Kidney (tissue), 14 donors: ENCODE data around the gene ENTHD1. TPM values are rescaled to one million over a fixed set of nuclear protein-coding genes. Genes with fewer than 3 reads are reported as not detected.

Experiments used
- DNase-seq, 5 donors: peaks; one replicate each; pipeline ENCODE4 v3.0.0-alpha.2; 2013 to 2020
- FAIRE-seq: peaks from 2 replicates; lab custom pipeline; 2012; peaks lifted over from hg19 to GRCh38; lab: Jason Lieb, UNC
- H3K27ac ChIP-seq, 2 donors: one replicate each; pipeline ENCODE4 v1.7.0; 2013; ENCODE audit warnings: low read depth in 2 of 2, low read length in 2 of 2, inconsistent platforms in 1 of 2
- H3K27me3 ChIP-seq: one replicate; pipeline ENCODE4 v1.7.1; 2013; ENCODE audit warnings: low read length, inconsistent platforms; ENCODE audit not compliant: control insufficient read depth, insufficient read depth
- H3K36me3 ChIP-seq, 3 donors: one replicate each; pipeline versions ENCODE4 v1.7.0 to v1.7.1; 2013; ENCODE audit warnings: low read length in 3 of 3, control low read depth in 1 of 3, inconsistent platforms in 1 of 3; ENCODE audit not compliant: insufficient read depth in 3 of 3, control insufficient read depth in 2 of 3
- H3K4me1 ChIP-seq, 3 donors: one replicate each; pipeline versions ENCODE4 v1.7.0 to v1.7.1; 2013; ENCODE audit warnings: low read length in 3 of 3, inconsistent platforms in 1 of 3, low read depth in 1 of 3; ENCODE audit not compliant: control insufficient read depth in 2 of 3, insufficient read depth in 2 of 3
- H3K4me3 ChIP-seq, 3 donors: one replicate each; pipeline versions ENCODE4 v1.7.0 to v1.8.1; 2013; ENCODE audit warnings: low read length in 3 of 3, control low read depth in 1 of 3, inconsistent platforms in 1 of 3
- H3K9ac ChIP-seq, 3 donors: one replicate each; pipeline versions ENCODE4 v1.7.0 to v1.7.1; 2013; ENCODE audit warnings: low read length in 3 of 3, control low read depth in 1 of 3, inconsistent platforms in 1 of 3
- H3K9me3 ChIP-seq, 3 donors: one replicate each; pipeline versions ENCODE4 v1.7.0 to v1.7.1; 2013; ENCODE audit warnings: low read length in 3 of 3, control low read depth in 1 of 3, inconsistent platforms in 1 of 3; ENCODE audit not compliant: control insufficient read depth in 2 of 3, insufficient read depth in 1 of 3
- intact Hi-C: fragments of 100-400 bp; cut with DNase I; formaldehyde crosslinking; loops from one replicate; pipeline ENCODE4 v1.11.1; 2022
- polyA plus RNA-seq: library from polyadenylated mRNA; stranded (reverse); fragments of 350-450 nt; fragmentation: Illumina TruSeq; extraction: RNeasy Lipid Tissue Mini Kit (QIAGEN cat#74804); gene quantifications from one replicate; pipeline ENCODE4 v1.2.3, GENCODE V29; 2014; ENCODE audit warnings: low read depth, low replicate concordance; ENCODE audit not compliant: insufficient read depth
- total RNA-seq: library from RNA; stranded (reverse); fragmentation: NEBNext Ultra II Directional; extraction: Animal tissue kit (Norgen Biotek cat#: 25700); gene quantifications from one replicate; pipeline ENCODE4 v1.2.1, GENCODE V29; 2021
- TF ChIP-seq, protein P1 (sequence below): IDR thresholded peaks from 3 replicates; pipeline ENCODE4 v1.5.1; 2012; ENCODE audit warnings: mild to moderate bottlenecking, moderate library complexity, borderline replicate concordance; ENCODE audit not compliant: insufficient read depth; ENCODE audit errors: extremely low read depth
- donor health status: control.
- donor health status: control.
- donor health status: control.
- donor health status: control.
- donor health status: control.
- donor health status: DM: yes; HTN: yes; CAD: no.
- donor health status: Normal renal cell carcinoma (clear cell type).

Gene ENTHD1
- total and polyA plus RNA-seq, 2 donors from 2014 or later = not detected

DNA sequence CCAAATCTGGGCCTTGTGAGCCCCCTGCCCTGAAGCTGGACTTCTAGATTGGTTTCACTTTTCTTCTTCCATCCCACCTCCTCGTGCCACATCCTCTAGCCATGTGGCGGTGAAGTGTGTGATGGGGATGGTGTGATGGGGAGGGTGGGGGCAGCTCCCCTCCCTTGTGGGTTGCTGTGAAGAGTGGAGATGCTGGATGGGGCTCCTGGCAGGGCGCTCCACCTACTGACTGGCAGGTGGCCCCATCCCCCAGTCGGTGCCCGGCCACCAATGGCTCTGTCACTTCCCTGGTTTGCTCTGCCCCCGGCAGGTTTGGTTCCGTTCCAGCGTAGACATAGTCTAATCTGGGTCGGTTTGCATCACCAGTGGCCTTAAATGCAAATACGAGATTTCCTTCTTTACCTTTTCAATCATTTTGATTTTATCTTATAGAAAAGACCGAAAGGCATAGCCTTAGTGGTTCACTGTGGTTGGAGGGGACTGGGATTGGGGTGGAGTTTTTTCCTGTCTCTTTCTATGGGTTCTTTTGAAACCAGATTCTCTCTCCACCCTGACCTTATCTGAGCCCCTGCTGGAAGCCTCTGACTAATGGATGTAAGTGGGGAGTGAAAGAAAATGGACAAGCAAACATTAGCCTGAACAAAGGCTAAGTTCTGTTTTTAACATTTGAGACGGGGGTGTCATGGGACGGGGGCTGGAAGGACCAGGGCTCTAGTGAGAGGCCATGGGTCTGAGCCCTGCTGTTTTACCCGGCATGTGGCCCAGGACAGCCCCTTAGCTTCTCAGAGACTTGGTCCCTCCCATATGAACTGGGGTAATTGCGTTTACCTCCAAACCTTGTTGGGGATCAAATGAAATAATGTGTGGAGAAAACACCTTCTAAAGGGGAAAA, 173.8 kb downstream of the ENTHD1 start:
- TF ChIP-seq, protein P1, sequence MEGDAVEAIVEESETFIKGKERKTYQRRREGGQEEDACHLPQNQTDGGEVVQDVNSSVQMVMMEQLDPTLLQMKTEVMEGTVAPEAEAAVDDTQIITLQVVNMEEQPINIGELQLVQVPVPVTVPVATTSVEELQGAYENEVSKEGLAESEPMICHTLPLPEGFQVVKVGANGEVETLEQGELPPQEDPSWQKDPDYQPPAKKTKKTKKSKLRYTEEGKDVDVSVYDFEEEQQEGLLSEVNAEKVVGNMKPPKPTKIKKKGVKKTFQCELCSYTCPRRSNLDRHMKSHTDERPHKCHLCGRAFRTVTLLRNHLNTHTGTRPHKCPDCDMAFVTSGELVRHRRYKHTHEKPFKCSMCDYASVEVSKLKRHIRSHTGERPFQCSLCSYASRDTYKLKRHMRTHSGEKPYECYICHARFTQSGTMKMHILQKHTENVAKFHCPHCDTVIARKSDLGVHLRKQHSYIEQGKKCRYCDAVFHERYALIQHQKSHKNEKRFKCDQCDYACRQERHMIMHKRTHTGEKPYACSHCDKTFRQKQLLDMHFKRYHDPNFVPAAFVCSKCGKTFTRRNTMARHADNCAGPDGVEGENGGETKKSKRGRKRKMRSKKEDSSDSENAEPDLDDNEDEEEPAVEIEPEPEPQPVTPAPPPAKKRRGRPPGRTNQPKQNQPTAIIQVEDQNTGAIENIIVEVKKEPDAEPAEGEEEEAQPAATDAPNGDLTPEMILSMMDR = no peak
- H3K9me3 ChIP-seq = no peaks in the 10 kb centered on the region
- no peaks in the 10 kb centered on the region for H3K36me3 ChIP-seq
- peak in 1 of 5 donors; percentile 13 for DNase-seq
- intact Hi-C loops = no loop called here
- H3K4me3 ChIP-seq = no peak overlapping the region
- H3K27ac ChIP-seq = no peak overlapping the region
- no peaks in the 10 kb centered on the region for H3K4me1 ChIP-seq
- H3K27me3 ChIP-seq = no peaks in the 10 kb centered on the region
- no peak for FAIRE-seq
- H3K9ac ChIP-seq = no peak overlapping the region

DNA sequence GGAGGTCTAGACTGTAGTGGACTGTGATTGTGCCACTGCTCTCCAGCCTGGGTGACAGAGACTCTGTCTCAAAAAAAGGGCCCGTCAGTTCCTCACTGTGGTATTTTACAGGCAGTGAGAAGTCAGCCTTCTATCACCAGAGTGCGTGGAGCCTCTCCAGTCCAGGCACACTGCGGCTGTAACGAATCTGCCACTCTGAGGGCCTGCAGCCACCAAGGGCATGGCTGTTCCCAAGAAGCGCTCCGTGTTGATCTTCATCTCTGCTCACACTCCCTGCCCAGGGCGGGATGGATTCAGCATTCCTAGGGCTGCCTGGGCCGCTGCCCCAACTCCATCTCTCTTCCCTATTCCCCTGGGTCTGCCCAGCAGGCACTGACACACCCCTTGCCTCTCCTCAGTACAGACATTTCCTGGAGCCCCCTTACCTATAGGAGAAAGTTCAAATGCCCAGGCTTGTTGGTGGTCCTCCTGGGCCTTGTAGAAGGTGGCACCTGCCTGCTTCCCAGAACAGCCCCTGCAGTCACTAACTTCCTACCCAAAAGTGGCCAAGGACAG, 174.6 kb downstream of the ENTHD1 start:
- Histone ChIP-seq H3K27ac (no peak overlapping the region), H3K36me3 (no peaks in the 10 kb centered on the region), H3K4me1 (no peaks in the 10 kb centered on the region), H3K27me3 (no peaks in the 10 kb centered on the region), H3K9me3 (no peaks in the 10 kb centered on the region), H3K9ac (no peak overlapping the region), H3K4me3 (no peak overlapping the region)
- no peak for FAIRE-seq
- DNase-seq = peak in 1 of 5 donors; percentile 16
- intact Hi-C loops = no loop called here
- TF ChIP-seq, protein P1 = no peak

DNA sequence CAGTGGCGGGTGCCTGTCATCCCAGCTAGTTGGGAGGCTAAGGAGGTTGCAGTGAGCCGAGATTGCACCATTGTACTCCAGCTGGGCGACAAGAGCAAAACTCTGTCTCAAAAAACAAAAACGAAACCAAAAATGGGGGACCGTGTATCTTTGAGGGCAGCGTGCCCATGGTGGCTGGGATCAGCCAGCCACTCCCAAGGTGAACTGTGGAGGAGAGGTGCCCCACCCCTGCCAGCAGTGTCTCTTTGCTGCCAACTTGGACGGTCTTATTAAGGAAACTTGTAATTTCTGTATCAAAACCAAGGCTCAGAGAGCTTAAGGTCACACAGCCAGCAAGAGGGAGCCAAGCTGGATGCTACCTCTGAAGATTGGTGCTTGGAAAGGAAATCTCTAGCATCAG, 175.4 kb downstream of the ENTHD1 start:
- Histone ChIP-seq H3K27ac (no peak overlapping the region), H3K9ac (no peak overlapping the region), H3K4me1 (no peaks in the 10 kb centered on the region), H3K36me3 (no peaks in the 10 kb centered on the region), H3K9me3 (no peaks in the 10 kb centered on the region), H3K4me3 (no peak overlapping the region), H3K27me3 (no peaks in the 10 kb centered on the region)
- TF ChIP-seq, protein P1 = no peak
- intact Hi-C loops = no loop called here
- DNase-seq (no peak), FAIRE-seq (no peak)
